ENCODE results near the gene CDR2L.
"Not testable (repeated sequence)": the region's sequence is repeated elsewhere in the genome, so short reads cannot be mapped to it uniquely, and the experiment has no call there.

The CDR2L gene

DNA sequence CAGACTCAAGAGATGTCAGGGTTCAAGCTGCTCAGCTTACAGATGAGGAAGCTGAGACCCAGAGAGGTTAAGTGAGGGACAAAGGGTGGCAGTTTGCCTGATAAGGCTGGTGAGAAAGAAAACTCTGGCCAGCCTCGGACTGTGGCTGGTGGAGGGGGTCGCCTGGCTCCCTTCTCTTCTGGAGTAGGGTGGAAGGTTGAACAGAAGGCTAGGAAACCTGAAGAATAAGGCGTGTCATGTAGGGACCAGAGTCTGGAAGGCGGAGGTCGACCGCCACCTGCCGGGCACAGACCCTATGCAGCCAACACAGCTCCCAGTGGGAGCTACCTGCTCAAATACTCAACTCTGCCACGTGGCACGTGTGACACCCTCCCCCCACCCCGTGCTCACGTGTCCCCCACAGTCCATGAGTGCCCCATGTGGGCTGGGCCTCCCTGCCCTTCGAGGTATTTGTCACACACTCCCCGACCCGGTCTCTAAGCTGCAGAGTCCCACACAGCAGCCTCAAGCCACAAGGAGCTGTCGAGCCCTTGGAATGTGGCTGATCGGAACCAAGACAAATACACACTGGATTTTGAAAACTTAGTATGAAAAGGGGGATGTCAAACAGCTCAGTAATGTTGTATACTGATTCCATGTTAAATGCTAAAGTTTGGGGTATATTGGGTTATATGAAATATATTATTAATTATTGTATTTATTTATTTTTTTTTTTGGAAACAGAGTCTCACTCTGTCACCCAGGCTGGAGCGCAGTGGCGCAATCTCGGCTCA is 26.7 kb upstream of the CDR2L start:
- peak; percentile 59 for DNase-seq

DNA sequence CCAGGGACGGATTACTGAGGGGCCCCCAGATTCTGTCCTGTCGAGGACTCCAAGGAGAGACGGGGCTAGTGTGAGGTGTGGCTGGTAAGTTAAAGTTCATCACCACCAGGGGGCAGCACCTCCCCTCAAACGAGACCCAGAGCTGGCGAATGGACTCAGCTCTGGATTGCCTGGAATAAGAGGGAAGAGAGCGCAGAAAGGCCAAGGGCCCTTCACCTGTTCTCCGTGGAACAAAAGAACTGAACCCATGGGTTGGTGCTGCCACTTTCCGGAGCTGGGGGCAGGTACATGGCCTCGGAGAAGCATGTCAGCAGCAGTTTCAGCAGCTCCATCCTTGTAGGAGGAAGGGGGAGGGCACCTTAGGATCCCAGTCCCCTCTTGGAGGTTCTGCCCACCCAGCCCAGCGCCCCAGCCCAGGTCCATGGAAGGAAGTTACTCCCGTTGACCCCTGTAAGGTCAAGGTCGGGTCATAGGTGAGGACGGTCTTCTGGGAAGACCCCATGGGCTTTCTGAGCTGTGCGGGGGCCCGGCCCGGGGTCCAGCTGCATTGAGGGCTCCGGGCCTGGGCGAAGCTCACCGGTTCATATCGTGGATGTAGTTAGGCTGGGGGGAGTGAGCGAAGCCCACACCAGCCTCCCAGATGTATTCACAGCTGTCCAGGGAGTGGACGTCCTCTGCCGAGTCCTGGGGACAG is 25.6 kb upstream of the CDR2L start:
- DNase-seq = peak; percentile 84

DNA sequence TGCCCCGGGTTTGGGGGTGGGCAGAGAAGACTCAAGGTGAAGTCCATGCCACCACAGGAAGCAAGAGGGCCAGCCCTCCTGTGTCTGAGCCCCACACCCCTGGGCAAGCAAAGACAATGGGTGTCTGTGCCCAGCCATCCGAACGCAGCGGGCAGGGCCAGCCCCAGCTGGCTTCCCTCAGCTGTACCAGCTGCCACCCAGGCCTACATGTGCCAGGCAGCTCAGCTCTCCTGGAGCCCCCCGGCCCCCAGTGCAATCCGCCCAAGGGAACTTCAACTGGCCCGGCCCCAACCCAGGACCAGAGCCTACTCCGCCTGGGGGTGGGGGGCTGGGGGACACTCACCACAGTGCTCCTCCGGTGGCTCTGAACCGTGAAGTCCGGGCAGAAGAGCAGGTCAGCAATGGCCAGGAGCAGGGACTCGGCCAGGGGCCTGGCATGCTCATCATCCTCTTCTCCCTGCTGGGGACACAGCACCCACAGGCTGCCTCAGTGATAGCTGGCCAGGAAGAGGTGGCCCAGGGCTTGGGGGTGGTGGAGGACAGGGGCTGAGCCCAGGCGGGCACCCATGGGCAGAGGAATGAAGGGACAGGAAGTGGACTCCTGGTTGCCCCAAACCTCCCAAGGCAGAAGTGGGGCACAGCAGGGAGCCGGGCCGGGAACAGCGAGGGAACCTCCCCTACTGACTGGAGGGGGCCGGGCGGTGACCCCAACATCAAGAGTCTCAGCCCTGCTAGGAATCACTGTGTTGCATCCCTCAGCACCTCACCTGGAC is 24.6 kb upstream of the CDR2L start:
- no peak for DNase-seq

DNA sequence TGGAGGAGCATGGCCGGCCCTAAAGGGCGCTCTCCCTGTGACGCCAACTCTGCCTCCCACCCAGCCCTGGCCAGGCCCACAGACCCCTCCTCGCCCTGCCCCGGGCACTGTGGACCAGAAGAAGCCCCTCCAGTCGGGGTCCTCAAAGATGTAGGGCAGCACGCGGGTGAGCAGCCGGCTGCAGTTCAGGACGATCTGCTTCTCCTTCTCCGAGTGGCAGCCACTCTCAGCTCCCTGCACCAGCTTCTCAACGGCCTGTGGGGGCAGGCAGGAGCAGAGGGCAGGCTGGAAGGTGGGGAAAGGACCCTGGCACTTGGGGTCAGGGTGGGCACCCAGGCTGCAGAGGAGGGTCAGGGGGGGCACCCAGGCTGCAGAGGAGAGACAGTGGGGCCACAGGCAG is 23.8 kb upstream of the CDR2L start:
- DNase-seq = no peak

DNA sequence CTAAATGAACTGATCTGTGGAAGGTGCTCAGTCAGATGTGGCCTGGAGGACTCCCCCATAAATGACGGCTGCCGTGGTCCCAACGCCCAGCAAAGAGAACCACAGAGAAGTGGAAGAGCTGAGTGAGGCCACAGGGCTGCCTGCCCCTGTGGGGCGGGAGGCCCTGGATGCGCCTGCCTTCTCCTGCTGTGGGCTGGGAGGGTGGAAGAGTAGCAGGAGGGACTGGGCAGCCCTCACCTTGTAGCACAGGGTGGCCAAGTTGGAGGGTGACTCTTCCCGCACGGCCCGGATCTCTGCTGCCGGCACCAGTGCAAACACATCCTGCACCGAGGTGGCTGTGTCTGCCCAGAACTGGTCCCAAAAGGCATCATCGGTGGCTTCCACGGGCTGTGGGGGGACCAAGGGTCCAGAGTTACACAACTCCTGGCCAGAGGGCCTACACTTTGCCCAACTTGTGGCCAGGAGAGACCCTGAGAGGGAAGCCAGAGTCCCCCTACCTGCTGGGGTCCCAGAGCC is 23.1 kb upstream of the CDR2L start:
- DNase-seq = no peak

DNA sequence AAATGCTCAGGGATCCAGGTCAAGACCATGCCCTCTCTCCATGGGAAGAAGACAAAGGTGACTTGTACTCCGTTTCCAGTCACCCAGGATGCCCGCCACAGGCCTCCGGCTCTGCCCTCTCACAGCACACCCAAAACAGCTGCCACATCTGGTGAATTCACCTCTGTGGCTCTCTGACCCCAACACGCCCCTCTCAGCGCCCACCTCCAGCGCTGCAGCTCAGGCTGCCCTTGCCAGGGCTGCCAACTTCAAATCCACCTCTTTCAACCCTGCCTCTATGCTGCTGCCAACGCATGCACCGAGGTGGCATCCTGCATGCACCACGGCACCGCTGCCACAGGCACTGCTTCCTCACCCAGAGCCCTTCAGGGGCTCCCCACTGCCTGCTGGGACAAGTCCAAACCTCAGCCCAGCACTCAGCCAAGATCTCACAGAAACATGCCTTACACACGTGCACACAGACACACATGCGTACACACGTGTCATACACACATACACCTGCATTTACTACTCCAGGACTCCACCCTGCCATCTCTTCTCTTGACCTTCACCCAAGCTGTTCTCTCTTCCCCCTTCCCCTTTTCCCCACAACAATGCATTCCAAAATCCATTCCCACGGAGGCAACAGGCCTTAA is 22.3 kb upstream of the CDR2L start:
- DNase-seq = no peak

DNA sequence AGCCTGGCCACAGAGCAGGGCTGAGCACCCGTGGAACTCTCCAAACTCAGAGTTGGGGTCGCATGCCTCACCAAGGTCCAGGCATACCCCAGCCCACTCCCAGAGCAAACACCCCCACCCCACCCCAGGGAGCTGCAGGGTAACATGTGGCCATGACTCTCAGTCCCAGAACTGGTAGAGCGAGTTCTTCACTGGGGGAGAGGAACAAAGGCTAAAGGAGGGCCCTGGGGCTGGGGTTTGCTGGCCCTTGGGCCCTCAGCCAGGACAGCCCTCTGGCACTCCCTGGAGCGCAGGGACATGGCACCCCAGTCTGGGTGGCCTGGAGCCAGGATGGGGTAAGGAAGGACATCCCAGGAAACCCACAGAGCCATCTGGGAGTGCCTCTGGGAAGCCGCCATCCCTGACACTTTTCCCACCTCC is 19.1 kb upstream of the CDR2L start:
- no peak for DNase-seq

DNA sequence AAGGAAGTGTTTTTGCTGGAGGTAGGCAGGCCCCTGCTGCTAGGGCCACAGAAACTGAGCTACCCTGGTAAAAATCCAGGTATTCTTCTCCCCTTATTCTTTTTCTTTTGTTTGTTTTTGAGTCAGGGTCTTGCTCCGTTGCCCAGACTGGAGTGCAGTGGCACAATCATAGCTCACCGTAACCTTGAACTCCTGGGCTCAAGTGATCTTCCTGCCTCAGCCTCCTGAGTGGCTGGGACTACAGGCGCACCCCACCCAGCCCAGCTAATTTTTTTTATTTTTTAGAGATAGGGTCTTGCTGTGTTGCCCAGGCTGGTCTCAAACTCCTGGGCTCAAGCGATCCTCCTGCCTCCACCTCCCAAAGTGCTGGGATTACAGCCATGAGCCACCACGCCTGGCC is 17.9 kb upstream of the CDR2L start:
- DNase-seq = not testable (repeated sequence)

DNA sequence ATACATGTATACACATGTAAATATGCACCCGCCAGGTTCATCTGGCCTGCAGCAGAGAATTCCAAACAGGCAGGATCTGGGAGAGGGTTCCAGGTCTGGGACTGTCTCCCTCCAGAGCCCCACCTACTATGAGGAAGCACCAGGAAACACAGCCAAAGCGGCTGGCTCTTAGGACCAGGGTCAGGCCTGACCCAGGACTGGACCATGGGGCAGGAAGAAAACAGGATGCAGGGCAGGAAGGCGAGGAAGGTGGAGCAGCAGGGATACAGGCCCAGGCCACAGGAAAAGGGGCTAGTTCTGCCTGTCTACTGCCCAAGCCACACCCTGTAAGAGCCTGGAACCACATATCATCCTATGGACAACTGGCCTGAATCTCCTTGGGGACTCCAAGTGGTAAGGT is 17.0 kb upstream of the CDR2L start:
- DNase-seq = no peak

DNA sequence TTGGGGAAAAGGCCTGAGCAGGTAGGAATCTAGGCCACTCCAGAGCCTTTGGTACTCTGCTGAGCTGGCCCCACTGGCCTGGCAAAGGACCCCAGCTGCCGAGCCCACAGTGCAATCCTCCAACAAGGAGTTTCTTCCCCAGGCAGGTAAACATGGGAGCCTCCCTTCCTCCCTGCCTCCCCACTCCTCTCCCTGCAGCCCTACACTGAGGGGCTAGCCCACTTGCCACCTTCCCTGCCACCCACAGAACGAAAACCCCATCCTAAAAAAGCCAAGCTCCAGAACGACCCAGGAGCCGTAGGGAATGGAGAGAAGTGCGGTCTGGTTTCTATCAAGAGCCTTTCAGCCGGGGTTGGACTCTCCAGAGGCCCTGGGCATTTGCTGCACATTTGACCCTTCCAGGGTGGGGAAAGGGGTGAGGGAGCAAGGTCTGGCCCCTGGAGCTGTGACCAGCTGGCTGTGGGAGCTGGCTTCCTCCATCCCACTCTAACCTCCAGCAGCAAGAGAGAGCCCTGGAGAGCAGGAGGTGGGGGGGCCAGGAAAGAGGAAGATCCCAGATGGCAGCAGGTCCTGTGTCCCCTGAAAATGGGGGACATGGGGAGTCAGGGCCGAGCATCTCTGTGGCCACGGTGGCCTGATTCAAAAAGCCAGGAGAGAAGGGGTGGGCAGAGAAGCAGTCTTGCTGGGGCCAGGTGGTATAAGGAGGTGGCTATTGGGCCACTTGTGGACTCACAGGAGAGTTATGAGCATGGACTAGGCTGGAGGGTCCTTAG is 16.2 kb upstream of the CDR2L start:
- DNase-seq = no peak

DNA sequence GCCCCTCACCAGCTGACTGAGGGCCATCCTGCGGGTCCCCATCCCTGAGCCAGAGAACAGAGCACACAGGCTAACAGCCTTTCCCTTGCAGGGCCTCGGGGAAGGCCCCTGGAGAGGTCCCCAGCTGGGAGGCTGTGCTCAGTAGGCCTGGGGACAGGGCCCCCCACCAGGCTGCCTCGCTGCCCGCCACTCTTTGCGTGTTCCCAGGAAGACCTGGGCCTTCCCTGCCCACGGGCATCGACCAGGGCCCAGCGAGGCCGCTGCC is 15.7 kb upstream of the CDR2L start:
- DNase-seq = no peak

DNA sequence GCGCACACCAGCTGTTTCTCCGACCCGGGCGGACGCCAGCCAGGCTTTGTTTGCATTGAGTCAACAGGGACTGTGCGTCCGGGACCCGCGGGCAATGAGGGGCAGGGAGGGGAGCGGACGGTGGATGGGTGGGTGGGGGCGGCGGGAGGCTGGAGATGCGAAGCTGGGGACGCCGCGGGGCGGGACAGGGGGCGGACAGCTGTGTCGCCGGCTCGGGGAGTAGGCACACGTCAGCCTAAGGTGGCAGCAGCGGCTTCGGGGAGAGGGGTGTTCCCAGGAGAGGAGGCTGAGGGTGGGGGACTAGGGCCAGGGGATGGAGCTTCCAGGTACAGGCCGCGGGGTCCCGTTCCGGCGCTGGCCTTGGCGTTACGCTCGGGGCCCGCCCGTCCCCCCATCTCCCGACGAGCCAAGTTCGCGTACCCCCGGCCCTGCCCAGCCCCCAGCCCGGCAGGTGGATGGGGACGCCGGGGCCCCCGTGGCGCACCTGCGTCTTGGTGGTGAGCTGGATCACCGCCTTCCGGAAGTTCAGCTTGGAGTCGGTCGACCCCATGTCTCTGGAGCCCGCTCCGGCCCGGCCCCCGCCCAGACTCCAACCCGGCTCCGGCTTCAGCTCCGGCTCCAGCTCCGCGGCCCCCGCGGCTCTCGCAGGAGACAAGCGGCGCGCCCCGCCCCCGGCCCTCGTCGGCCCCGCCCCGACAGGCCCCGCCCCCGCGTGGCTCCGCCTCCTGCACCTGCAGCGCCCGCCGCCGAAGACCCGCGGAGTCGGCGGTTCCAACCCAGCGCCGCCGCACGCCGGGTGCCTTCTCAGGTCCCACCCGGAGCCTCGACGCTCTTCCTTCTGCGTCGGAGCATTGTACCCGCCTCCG is 15.1 kb upstream of the CDR2L start, which contains the start of gene HID1:
TSS of gene HID1 (minus strand) at position 653 of the 866 bp plus-strand sequence. CDS start at position 550, 103 bp downstream.
- peak; percentile 85 for DNase-seq

DNA sequence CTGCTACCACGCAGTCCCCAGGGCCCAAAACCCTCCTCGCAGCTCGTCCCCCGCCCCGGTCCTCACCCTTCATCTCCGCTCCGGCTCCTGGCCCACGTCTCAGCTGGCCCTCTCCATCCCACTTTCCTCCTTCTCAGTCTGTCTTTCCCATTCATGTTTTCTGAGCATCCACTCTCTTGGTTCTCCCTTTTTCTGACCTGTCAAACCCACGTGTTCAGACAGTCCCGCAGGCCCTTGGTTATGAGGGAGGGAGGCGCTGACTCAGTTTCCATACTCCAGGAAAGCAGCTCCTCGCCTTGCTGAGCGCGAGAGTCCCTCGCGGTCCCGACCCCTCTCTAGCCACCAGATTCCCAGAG is 14.5 kb upstream of the CDR2L start:
- no peak for DNase-seq

DNA sequence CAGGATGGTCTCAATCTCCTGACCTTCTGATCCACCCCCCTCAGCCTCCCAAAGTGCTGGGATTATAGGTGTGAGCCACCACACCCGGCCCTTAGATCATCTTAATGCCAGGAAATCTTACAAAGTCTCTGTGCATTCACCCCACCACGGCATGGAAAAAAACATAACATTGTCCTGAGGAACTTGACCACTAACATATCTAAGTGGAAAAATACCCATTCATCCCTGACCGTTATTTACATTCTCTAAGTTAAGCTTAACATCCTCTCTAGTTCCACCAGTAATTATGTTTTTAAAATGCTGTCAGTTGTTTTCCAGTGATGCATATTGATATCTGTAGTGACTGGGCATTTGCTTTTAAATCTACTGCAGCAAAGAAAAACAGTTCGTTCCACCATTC is 11.5 kb upstream of the CDR2L start:
- no peak for DNase-seq

DNA sequence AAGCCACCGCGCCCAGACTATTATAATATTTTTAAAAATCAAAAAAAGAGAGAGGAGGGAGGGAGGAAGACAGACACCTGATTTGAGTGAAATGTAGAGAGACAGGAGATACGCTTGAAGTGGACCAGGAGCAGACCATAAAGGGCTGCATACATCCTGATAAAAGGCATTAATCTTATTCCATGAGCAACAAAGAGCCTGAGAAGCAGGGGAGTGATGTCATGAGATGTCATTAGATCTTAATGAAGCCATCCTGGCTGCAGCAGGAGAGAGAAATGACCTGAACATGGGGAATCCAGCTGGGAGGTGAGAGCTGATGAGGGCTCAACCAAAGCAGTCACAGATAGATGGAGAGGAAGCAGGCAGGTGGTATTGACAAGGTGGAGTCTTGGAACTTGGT is 9.6 kb upstream of the CDR2L start:
- DNase-seq = no peak

DNA sequence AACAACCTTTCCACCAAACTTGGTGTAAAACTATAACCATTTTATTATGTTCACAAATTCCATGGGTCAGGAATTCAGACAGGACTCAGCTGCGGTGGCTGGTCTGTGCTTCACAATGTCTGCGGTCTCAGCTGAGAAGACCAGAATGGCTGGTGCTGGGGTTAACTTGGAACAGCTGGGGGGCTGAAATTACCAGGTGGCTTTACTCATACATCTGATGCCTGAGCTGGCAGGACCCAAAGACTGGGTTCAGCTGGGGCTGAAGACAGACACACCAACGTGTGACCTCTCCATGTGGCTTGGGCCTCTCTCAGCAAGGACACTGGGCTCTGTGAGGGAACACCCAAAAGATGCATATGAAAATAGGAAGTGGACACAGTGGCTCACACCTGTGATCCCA is 9.2 kb upstream of the CDR2L start:
- no peak for DNase-seq

DNA sequence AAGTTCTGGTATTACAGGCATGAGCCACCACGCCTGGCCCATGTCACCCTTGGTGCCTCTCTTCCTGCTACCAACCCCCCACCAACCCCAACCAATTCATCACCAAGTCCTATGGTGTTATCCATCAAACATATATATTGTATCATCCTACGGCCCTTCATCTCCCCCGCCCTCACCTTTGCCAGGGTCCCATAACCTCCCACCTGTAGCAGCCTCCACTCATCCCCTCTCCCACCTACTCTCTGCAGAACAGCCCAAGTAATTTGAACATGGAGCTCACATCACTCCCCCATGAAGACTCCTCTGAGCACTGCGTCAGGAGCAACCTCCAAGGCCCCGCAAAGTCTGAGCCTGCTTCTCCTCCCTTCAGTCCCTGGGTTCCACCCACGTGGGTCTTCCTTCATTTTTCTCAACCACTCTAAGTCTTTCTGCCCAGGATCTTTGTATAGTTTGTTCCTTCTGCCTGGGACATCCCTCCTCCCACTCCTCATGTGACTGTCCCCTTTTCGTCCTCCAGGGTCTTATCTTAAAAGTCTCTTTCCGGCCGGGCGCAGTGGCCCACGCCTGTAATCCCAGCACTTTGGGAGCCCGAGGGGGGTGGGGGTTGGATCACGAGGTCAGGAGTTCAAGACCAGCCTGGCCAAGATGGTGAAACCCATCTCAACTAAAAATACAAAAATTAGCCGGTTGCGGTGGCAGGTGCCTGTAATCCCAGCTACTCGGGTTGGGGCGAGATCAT is 7.9 kb upstream of the CDR2L start:
- no peak for DNase-seq

DNA sequence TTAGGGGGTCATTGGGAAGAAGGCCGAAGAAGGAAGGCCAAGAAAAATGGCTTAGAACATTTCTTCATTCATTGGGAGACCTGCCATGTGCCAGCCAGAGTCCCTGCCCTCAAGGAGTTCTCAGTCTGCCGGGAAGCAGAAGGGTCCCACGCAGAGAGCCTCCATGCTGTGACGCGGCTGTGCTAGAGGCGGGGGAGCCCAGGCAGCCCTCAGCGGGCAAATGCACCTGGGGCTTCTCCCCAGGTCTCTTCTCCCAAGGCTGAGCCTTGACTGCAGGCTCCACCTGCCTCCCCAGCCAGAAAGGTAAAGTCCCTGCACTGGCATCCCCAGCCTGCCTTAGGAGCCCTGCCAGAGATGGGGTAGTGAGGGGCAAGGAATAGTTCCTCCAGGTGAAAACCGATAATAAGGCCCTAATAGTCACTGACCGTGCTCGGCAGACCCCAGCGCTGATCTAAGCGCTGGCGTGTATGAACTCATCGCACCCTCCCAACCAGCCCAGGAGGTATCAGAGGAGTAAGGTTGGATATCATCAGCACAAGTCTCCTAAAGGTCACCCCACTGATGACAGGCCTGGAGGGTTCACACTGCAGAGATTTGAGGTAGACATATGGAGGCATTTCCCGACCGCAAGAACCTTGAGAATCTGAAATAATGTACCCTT is 6.0 kb upstream of the CDR2L start:
- no peak for DNase-seq

DNA sequence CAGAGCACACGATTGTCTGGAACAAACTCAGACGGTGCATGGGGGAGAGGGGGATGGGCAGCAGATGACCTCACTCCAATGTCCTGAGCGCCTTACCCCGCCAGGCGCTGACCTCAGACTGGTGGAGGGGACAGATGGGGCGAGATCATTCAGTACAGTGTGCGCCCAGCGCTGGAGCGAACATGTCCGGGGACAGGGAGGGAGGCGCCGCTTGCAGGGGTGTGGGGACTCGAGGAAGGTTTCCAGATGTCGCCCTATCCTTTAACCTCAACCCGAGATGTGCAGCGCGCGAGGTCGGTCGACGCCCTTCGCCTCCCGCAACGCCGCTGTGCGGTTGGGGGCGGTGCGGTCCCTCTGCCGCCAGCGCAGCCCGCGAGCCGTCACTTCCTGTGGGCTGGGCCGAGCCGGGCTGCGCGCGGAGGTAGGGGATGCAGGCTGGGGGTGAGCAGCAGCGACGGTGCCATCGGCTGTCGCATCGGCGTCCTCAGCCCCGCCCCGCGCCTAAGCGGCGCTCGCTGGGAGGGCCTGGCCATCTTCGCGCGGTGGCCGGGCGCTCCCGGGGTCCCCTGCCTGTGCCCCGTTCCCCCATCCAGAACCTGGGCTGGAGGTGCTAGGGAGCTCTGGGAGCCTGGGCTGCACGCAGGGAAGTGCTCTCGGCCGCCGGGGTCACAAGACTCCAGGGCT is 5.3 kb upstream of the CDR2L start:
- peak; percentile 86 for DNase-seq
